ENCODE data around the gene OASL. TPM values are rescaled to one million over a fixed set of nuclear protein-coding genes. Genes with fewer than 3 reads are reported as not detected.

Gene OASL
- total and polyA plus RNA-seq, 10 donors: 1.9 to 4.8 (median 3.4) TPM

DNA sequence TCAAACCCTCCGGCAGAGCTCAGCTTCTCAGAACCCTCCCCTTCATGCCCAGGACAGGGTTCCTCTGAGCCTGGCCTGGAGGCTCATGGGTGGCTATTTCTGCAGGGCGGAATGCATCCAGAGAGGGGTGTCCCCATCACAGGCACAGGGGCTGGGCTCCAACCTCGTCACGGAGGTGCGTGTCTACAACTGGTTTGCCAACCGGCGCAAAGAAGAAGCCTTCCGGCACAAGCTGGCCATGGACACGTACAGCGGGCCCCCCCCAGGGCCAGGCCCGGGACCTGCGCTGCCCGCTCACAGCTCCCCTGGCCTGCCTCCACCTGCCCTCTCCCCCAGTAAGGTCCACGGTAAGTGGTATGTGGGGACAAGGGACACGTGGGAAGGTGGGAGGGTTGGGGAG lies 45.0 kb downstream of the OASL start:
- WGBS, 5 donors: 88 to 94% (median 90%) methylated on average over 4 to 15 of the region's 15 CpGs
- H3K4me1 ChIP-seq: no peaks in the 10 kb centered on the region
- intact Hi-C loops (cut with DNase I; ENCODE audit: low total_unique reads): no loop called here
- H3K27ac ChIP-seq: no peak overlapping the region
- no peak for TF ChIP-seq POLR2A (IDR thresholded peaks at IDR 0.05)
- no peak for TF ChIP-seq POLR2AphosphoS5 (IDR thresholded peaks at IDR 0.05)
- TF ChIP-seq, protein P1, sequence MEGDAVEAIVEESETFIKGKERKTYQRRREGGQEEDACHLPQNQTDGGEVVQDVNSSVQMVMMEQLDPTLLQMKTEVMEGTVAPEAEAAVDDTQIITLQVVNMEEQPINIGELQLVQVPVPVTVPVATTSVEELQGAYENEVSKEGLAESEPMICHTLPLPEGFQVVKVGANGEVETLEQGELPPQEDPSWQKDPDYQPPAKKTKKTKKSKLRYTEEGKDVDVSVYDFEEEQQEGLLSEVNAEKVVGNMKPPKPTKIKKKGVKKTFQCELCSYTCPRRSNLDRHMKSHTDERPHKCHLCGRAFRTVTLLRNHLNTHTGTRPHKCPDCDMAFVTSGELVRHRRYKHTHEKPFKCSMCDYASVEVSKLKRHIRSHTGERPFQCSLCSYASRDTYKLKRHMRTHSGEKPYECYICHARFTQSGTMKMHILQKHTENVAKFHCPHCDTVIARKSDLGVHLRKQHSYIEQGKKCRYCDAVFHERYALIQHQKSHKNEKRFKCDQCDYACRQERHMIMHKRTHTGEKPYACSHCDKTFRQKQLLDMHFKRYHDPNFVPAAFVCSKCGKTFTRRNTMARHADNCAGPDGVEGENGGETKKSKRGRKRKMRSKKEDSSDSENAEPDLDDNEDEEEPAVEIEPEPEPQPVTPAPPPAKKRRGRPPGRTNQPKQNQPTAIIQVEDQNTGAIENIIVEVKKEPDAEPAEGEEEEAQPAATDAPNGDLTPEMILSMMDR (IDR thresholded peaks at IDR 0.05 in 8 of 11, conservative IDR thresholded peaks at IDR 0.05 in 3 of 11): no peak
- H3K27me3 ChIP-seq (replicated peaks in 1 of 7): peaks cover 0 to 14% (median 0%) of the 10 kb centered on the region in 7 donors
- H3K4me3 ChIP-seq: no peak overlapping the region
- H3K36me3 ChIP-seq: no peaks in the 10 kb centered on the region
- no peaks in the 10 kb centered on the region for H3K9me3 ChIP-seq
- DNase-seq: no peak

DNA sequence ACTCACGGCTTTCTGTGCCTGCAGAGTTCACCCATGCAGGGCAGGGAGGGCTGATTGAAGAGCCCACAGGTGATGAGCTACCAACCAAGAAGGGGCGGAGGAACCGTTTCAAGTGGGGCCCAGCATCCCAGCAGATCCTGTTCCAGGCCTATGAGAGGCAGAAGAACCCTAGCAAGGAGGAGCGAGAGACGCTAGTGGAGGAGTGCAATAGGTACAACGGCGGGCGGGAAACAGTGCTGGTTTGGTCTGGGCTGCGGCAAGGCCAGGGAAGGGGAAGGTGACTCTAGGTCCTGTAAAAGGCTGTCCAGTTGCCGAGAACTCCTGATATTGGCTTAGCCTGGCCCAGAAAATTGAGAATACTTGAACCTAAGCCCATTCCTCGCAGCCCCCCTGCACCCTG lies 45.5 kb downstream of the OASL start:
- TF ChIP-seq POLR2A (IDR thresholded peaks at IDR 0.05) (no peak), POLR2AphosphoS5 (IDR thresholded peaks at IDR 0.05) (no peak)
- TF ChIP-seq, protein P1 (IDR thresholded peaks at IDR 0.05 in 8 of 11, conservative IDR thresholded peaks at IDR 0.05 in 3 of 11): no peak
- Histone ChIP-seq H3K27ac (no peak overlapping the region), H3K4me1 (no peaks in the 10 kb centered on the region), H3K4me3 (no peak overlapping the region), H3K36me3 (no peaks in the 10 kb centered on the region), H3K9me3 (no peaks in the 10 kb centered on the region), H3K27me3 (replicated peaks in 1 of 7) (peaks cover 0 to 10% (median 0%) of the 10 kb centered on the region in 7 donors)
- 78 to 93% (median 91%) methylated on average over 11 of the region's 11 CpGs for WGBS, 5 donors
- DNase-seq: peak; percentile 41
- intact Hi-C loops (cut with DNase I; ENCODE audit: low total_unique reads): no loop called here

DNA sequence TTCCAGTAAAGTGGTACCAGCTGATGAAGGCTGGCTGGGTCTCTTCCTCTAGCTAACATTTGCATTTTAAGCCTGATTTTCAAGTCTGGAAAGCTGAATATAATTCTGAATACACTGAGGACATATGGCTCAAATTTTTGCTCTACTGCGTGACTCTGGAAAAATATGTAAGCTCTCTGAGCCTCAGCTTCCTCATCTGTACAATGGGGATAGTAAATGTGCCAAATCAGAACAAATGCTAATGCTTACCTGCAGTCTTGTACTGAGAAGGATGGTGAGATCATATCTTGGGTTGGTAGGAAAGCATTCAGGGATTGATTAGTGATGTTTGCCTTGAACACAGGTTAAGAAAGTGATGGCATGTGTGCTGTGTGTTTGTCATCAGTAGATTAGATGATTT lies 46.1 kb downstream of the OASL start:
- TF ChIP-seq POLR2AphosphoS5 (IDR thresholded peaks at IDR 0.05): no peak
- WGBS, 5 donors: 86 to 97% (median 93%) methylated on average over 1 of the region's 1 CpG
- no peak overlapping the region for H3K4me3 ChIP-seq
- no peaks in the 10 kb centered on the region for H3K36me3 ChIP-seq
- no peak for DNase-seq
- intact Hi-C loops (cut with DNase I; ENCODE audit: low total_unique reads): no loop called here
- peaks cover 0 to 10% (median 0%) of the 10 kb centered on the region in 7 donors for H3K27me3 ChIP-seq (replicated peaks in 1 of 7)
- H3K4me1 ChIP-seq: no peaks in the 10 kb centered on the region
- H3K9me3 ChIP-seq: no peaks in the 10 kb centered on the region
- no peak overlapping the region for H3K27ac ChIP-seq

DNA sequence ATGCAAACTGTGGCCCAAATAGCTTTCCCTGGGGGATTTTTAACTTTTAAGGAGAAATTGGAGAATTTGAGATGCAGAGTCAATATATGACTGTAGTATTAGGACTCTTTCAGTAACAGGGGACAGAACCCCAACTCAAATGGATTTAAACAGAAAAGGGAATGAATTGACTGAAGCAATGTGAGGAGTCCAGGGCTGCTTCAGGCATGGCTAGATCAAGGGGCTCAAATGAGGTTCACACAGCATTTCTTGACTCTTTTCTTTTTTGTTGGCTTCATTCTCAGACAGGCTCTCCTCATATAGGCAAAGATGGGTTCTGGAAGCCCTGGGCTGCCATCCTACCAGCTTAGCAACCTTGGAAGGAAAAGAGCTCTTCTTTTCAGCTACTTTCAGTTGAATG lies 47.1 kb downstream of the OASL start:
- Histone ChIP-seq H3K36me3 (no peaks in the 10 kb centered on the region), H3K4me1 (no peaks in the 10 kb centered on the region), H3K4me3 (no peak overlapping the region), H3K9me3 (no peaks in the 10 kb centered on the region), H3K27ac (no peak overlapping the region), H3K27me3 (replicated peaks in 1 of 7) (peaks cover 0 to 4% (median 0%) of the 10 kb centered on the region in 7 donors)
- intact Hi-C loops (cut with DNase I; ENCODE audit: low total_unique reads): no loop called here
- TF ChIP-seq POLR2AphosphoS5 (IDR thresholded peaks at IDR 0.05) (no peak), POLR2A (IDR thresholded peaks at IDR 0.05) (no peak)
- TF ChIP-seq, protein P1 (IDR thresholded peaks at IDR 0.05 in 8 of 11, conservative IDR thresholded peaks at IDR 0.05 in 3 of 11): no peak
- no peak for DNase-seq

DNA sequence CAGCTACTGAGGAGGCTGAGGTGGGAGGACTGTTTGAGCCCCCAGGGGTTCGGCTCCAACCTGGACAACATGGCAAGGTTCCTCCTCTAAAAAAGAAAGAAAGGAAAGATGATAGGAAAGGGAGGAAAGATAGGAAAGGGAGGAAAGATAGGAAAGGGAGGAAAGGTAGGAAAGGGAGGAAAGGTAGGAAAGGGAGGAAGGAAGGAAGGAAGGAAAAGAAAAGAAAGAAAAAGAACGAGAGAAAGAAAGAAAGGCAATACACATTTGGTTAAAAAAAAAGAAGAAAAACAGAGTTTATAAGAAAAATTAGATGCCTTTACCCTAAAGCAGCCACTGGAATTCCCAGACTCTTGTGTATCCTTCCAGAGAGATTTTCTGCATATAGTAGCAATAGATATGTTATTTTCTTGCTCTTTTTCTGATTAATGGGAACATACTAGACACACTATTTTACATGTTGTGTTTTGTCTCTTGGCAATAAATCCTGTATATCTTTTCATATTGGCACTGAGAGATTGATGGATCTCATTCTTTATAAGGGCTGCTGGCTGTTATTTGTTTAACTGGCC lies 48.5 kb downstream of the OASL start:
- no peak overlapping the region for H3K27ac ChIP-seq
- TF ChIP-seq POLR2AphosphoS5 (IDR thresholded peaks at IDR 0.05): no peak
- TF ChIP-seq POLR2A (IDR thresholded peaks at IDR 0.05): no peak
- TF ChIP-seq, protein P1 (IDR thresholded peaks at IDR 0.05 in 8 of 11, conservative IDR thresholded peaks at IDR 0.05 in 3 of 11): no peak
- H3K36me3 ChIP-seq: no peaks in the 10 kb centered on the region
- no peak overlapping the region for H3K4me3 ChIP-seq
- DNase-seq: no peak
- 57 to 78% (median 65%) methylated on average over 2 of the region's 2 CpGs for WGBS, 5 donors
- no peaks in the 10 kb centered on the region for H3K4me1 ChIP-seq
- H3K9me3 ChIP-seq: no peaks in the 10 kb centered on the region
- intact Hi-C loops (cut with DNase I; ENCODE audit: low total_unique reads): no loop called here
- peaks cover 0 to 2% (median 0%) of the 10 kb centered on the region in 7 donors for H3K27me3 ChIP-seq (replicated peaks in 1 of 7)

Measured in spleen (tissue), 11 donors.